ENCODE results near the gene MAD2L2. TPM values are rescaled to one million over a fixed set of nuclear protein-coding genes. Genes with fewer than 3 reads are reported as not detected.

The MAD2L2 gene
- 35.6 and 49.5 TPM in 2 replicates for total RNA-seq

DNA sequence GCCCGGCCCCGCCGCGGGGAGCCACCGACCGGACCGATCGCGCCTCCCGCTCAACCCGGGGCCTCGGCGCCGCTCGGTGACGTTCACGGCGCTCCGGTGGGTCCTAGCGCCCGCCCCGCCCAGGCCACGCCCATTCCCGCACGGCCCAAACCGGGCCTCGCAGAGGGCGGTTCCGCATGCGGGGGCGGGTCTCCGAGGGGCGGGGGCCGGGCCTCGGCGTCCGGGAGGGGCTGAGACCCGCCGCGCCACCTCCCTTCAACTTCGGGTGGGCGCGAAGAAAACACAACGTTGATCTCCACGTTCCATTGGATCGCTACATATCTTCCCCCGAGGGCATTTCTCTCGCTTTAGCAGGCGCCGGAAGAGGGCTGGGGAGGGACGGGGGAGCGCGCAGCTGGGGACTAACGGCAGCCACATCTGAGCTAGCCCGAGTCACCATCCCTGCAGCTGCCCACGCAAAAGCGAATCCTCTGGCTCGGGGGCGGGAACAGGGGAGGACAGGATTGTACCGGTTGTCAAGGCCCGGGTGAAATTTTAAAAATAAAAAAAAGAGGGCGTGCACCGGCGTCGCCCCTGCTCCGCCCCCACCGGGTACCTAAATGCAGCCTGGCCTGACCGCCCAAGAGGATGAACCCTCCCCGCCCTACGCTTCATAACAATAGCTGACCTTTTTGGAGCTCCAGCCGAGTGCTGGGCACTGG lies at the start of gene MAD2L2:
TSS of gene MAD2L2 (minus strand) at position 78 of the 701 bp plus-strand sequence. CDS start 547 bp downstream, outside the sequence.
- no peak for DNase-seq (ENCODE audit: low read depth, low spot score)

DNA sequence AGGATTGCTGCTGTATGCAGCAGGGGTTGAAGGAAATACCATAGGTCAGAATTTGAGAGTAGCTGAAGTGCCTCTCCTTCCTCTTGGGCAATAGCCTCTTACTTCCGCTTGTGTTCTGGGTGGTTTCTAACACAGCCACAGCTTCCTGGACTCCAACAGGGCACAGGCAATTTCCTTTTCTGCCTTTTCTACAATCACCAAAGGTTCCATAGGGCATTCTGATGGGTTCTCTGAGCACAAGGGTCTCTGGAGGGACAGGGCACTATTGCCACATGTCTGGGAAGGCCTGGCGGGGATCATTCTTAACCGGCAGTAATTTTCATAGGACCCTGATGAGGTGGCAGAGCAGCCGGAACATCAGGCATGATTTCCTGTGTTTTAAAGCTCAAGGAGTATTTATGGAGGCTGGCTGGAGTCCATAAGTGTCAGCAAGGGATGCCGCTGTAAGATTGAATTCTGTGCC lies 49.5 kb upstream of the MAD2L2 start:
- DNase-seq (ENCODE audit: low read depth, low spot score), result no peak

DNA sequence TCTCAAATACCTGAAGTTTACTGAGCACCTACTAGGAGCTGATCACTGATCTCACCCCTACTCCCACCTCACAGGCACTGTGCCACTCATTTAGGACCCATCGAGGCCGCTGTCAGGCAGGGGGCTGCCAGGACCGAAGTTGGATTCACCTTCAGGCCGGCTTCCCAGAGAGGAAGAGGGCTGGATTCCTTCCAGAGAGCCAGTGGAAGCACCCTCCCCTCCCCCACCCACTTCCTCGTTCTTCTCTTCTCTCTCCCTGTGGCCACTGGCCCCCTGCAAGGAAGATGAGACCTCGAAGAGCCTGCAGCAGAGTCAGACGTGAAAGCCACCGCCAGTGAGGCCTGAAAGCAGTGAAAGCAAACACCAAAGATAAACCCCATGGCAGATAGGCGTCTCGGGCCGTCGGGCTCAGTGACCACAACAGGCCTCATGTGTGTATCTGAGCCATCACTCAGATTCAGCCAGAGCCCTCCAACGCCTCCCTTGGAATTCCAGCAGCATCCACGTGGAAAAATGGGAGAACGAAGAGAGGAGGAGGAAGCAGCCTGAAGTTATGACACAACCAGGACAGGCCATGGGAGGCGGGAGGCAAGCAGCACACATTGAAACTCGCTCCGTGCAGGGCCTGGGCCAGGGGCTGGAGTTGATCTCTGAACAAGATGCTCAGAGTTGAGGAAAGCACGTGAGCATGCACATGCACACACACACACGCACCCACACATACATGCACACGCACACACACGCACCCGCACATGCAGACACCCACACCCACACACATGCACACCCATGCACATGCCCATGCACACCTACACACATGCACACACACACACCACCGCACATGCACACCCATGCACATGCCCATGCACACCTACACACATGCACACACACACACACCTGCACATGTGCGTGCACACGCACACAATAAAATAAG lies 48.8 kb upstream of the MAD2L2 start:
- no peak for DNase-seq (ENCODE audit: low read depth, low spot score)

DNA sequence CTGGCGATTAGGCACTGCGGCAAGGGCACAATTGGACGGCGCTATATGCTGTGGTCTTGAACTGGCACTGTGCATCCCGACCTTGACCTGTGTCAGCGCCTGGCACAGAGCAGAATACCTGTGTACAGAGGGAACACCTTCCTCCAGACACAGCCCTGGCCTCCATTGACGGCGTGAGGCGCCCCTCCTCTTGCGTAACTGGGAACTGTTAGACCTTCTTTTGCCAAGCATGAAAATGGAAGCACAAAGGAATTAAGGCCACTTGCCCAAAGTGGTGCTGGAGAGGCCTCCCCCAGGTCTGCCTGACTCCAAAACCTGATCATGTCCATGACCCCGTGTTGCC lies 48.2 kb upstream of the MAD2L2 start:
- DNase-seq (ENCODE audit: low read depth, low spot score), result no peak

DNA sequence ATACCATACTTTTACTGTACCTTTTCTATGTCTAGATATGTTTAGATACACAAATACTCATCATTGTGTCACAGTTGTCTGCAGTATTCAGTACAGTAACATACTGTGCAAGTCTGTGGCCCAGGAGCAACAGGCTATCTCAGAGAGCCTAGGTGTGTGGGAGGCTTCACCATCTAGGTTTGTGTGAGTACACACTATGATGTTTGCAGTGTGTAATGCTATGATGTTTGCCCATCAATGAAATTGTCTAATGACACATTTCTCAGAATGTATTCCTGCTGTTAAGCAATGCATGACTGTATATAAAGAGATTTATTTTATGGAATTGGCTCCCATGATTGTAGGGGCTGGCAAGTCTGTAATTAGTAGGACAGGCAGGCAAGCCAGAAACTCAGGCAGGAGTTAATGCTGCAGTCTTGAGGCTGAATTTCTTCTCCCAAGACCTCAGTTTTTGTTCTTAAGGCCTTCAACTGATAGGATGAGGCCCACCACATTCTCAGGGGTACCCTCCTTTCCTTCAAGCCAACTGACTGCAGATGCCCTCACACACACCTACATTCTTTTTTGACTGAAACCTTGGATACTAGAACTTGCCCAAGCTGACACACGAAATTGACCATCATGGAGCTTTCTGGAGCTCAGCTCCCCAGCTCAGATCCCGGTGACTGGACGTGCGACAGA lies 47.3 kb upstream of the MAD2L2 start:
- DNase-seq (ENCODE audit: low read depth, low spot score), result no peak

DNA sequence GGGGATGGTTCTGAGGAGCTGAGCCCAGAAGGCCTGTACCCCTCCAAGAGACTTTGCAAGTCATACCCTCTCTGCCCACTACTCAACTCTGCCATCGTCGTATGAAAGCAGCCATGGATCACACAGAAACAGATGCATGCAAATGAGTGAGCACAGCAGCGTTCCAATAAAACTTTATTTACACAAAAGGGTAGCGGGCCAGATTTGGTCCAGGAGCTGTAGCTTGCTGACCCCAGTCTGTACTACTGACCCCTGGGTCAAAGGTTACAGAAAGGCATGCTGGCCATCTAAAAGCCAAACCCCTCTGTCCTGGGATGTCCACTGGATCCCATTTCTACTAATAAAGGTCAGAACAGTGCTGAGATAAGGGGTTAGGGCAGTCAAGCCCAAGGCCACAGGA lies 46.2 kb upstream of the MAD2L2 start:
- no peak for DNase-seq (ENCODE audit: low read depth, low spot score)

DNA sequence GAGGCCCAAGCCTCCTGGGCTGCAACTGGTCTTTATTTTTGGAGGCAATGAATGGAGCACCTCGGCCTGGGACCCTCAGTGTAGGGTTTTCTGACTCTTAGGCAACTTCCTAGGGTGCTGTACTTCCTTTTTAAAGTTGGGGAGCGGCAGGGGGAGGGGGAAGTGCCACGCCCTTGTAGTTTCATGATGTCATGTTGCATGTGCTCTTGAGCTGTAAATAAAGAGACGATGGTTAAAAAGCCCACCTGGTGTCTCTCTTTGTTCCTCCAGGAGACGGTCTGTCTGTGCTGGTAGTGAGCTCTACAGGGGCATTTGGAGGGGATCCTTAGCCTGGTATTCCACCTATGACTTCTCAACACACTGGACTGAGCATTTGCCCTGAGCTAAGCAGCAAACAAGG lies 44.7 kb upstream of the MAD2L2 start:
- DNase-seq (ENCODE audit: low read depth, low spot score), result no peak

DNA sequence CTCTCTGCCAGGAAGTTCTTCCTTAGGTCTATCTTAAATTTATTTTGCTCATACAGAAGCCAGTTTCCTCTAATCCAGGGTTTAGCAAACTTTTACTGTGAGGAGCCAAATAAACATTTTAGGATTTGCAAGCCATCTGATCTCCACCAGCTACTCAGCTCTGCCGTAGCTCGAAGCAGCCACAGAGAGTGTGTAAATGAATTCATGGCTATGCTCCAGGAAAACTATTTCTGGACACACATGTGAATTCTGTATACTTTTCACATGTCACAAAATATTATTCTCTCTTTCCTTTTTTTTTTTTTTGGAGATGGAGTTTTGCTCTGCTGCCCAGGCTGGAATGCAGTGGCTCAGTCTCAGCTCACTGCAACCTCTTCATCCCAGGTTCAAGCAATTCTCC lies 41.6 kb upstream of the MAD2L2 start:
- DNase-seq (ENCODE audit: low read depth, low spot score), result no peak

DNA sequence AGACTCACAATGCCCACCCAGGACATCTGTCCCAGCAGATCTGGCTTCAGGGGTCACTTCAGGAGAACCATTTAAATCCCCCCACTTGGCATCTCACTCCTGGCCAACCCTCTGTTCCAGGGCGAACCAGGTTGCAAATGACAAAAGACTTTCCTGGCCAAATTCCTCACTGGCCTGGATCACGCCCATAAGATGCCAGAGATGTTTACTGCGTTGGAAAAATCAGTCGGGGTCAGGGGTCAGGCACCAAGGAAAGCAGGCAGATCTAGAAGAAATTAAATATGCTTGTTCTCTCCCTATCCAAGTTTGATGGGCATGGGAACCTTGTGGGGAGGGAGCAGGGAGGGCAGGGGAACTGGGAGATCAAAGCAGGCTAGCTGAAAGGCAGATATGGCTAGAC lies 40.4 kb upstream of the MAD2L2 start:
- DNase-seq (ENCODE audit: low read depth, low spot score), result no peak

DNA sequence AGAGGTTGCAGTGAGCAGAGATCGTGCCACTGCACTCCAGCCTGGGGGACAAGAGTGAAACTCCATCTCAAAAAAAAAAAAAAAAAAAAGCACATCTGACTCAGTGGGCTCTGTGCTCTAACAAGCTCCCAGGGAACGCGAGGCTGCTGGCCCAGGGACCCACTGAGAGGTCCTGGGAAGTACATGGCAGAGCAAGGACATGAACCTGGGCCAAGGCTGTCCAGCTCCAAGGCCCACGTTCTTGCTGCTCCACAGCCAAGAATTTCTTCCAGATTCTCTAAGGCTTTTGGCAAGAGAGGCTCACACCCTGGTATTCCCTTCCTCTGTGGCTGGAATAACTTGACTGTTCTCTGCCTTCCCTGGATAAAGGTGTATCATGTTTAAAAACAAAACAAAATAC lies 39.6 kb upstream of the MAD2L2 start:
- DNase-seq (ENCODE audit: low read depth, low spot score), result no peak

DNA sequence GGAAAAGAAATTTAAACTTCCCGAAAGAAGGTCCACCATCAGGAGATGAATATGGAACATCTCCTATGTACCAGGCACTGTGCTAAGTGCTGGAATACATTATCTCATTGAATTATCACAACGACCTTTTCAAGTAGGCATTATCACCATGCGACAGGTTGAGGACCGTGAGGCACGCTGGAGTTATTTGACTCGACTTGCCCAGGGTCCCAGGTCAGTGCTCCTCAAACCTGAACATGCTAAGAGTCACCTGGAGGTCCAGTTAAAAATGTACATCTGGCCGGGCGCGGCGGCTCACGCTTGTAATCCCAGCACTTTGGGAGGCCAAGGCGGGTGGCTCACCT lies 39.1 kb upstream of the MAD2L2 start:
- DNase-seq (ENCODE audit: low read depth, low spot score), result no peak

DNA sequence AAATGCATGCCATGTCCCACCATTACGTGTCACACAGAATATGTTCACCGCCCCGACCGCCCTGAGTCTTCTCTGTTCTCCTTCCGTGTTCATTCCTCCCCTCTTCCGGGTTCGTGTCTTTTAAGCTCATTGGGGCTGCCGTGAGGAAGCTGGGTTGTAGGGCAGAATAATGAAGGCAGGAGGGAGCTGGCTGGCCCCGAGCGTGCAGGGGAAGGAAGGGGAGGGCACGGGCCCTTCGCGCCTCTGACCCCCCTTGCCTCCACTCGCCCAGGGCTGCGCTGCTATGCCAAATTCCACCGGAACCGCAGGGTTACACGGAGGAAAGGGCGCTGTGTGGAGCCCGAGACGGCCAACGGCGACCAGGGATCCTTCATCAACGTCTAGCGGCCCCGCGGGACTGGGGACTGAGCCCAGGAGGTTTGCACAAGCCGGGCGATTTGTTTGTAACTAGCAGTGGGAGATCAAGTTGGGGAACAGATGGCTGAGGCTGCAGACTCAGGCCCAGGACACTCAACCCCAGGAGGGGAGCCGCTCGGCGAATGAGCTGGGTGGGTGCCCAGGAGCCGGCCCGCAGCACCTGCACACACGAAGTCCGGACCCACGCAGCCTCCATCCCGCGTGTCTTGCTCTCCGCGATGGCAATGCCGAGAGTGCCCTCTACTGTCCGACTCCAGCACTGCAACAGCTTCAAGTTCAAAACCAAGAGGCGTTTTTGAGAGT lies 38.5 kb upstream of the MAD2L2 start:
- no peak for DNase-seq (ENCODE audit: low read depth, low spot score)

DNA sequence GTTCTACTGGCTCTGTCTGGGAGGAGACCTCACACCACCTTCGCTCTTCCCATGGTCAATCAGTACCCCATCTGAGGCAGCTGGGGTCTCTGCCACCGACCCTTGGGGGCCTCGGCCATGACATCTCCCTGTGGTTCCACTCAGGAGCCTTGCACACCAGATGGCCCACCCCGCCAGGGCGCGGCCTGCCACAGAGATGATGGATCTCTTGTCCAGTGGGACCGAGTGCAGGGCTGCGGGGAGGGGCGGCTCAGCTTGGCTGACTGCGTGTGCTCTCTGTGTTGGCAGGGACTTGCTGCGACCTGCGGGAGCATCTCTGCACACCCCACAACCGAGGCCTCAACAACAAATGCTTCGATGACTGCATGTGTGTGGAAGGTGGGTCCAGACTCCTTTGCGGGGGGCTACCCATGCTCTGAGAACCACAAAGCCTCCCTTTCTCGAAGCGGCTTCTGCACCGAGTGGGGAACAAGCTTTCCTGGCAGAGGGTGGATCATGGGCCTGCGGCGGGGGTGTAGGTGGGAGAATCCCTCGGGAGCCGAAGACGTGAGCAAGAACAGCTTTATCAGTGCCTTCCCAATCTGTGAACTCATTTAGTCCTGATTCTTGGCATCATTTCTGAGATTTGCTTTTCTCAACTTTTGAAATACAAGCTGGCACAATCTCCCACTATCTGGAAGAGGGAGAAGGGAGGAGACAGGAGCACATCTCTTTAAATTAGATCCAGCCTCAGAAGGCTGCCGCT lies 34.1 kb upstream of the MAD2L2 start:
- DNase-seq (ENCODE audit: low read depth, low spot score), result no peak

DNA sequence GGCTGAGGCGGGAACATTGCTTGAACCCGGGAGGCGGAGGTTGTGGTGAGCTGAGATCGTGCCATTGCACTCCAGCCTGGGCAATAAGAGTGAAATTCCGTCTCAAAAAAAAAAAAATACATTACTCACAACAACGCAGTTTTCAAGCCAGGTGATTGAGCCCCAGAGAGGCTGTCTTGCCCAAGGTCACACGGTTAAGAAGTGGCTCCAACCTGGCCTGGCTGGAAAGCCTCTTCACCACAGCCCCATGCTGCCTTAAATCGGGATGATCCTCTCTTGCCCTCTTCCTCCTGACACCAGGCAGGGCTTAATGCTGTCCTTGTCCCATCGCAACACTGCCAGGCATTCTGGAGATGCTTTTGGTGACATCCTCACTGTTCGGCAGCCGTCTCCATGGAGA lies 32.1 kb upstream of the MAD2L2 start:
- DNase-seq (ENCODE audit: low read depth, low spot score), result no peak

DNA sequence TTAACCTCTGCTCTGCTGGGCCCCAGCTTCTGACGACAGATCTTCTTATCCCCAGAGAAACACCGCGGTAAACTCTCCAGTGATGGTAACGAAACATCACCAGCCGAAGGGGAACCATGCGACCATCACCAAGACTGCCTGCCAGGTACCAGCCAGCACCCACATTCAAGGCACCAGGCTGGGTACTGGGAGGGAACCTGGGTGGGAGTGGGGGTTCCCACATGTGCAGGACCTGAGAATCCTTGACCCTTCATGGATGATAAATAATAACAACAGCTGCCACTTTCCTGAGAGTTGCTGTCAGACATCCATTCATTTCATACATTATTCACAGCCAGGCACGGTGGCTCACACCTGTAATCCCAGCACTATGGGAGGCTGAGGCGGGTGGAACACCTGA lies 31.3 kb upstream of the MAD2L2 start:
- DNase-seq (ENCODE audit: low read depth, low spot score), result no peak

DNA sequence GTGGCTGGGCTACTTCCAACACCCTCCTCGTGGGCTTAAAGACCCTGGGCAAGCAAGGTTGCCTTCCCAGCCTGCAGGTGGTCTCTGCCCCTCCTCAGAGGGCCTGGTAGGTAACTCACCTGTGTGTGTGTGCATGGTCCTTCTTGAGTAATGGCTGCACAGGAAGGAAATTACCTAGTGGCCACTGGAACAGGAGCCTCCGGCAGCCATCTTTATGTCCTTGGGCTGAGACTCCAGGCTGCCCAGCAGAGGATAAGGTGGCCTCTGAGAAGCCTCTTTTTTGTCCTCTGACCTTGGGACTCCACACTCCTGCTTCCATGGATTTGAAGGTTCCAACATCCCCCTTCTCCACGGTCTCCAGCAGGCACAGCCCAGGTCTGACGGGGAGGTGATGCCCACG lies 30.5 kb upstream of the MAD2L2 start:
- DNase-seq (ENCODE audit: low read depth, low spot score), result no peak

DNA sequence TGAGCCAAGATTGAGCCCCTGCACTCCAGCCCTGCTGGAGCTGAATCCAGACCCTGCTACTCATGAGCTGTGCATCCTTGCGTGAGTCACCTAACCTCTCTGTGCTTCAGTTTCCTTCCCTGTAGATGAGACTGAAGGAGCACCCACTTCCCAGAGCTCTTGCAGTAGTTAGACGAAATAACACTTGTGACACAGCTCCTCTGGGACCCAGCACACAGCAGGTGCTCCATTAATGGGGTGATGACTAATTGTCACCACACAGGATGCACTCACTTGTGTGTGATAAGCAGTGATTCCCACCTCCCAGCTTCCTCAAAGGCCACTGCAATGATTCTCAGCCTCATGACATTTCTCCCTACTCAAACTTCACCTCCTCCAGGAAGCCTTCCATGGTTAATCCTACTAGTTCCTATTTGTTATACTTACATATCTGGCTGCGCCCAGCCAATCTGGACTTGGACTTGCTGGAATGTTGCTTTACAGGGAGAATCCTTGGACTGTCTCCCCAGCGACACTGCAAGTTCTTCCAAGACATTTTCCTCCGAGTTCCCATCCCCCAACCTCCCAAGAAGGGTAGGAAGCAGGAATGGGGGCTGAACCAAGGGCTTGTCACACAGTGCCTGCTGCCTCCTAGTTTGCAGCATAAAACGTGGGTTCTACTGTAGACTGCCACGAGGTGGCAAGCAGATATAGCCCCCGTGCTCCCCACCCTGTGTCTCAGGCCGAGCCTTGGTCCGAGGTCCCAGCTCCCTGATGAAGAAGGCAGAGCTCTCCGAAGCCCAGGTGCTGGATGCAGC lies 27.8 kb upstream of the MAD2L2 start:
- no peak for DNase-seq (ENCODE audit: low read depth, low spot score)

DNA sequence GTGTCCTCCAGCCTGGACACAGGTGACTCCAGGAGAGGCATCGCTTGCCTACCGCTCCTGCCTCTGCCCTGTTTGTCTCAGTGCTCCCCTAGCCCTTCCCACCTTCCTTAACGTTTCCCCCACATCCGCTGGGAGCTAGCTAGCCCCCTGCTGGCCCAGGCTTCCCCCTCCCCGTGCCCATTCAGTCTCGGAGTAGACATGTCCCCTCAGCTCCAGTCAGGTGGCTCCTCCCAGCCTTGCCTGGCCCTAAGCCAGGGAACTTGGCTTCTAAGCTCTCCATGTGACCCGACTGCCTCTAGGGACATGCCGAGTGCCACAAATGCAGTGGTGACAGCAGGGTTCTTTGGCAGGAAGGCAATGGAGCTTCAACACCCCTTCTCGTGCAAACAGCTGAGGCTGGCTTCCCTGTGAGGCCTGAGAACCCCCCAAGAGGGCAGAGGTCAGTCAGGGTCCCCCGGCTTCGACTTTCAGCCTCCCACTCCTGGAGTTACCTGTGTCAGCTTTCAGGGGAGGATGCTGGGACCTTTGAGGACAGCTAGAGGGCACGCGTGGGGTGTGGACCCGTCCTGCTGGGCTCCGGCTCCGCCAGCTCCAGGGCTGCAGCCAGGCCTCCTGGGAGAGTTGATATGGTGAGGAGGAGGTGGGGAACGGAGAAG lies 26.8 kb upstream of the MAD2L2 start:
- no peak for DNase-seq (ENCODE audit: low read depth, low spot score)

DNA sequence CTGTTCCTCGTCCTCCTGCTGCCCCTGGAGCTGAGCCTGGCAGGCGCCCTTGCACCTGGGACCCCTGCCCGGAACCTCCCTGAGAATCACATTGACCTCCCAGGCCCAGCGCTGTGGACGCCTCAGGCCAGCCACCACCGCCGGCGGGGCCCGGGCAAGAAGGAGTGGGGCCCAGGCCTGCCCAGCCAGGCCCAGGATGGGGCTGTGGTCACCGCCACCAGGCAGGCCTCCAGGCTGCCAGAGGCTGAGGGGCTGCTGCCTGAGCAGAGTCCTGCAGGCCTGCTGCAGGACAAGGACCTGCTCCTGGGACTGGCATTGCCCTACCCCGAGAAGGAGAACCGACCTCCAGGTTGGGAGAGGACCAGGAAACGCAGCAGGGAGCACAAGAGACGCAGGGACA lies 25.3 kb upstream of the MAD2L2 start:
- no peak for DNase-seq (ENCODE audit: low read depth, low spot score)

DNA sequence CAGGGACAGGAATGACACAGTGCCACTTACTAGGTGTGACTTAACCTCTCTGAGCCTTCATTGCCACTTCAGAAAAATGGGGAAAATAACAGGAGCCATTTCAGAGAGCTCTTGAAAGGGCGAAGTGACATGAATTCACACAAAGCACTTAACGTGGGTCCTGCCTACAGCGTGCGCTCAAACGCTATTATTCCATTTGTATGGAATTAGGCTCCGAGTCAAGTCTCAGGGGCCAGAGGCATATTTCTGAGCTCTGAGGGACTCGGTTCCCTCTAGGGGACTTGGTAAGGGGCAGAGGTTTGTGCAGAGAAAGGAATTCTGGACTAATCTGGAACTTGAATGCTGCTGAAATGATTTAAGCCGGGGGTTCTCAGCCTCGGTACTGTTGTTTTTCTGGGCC lies 24.6 kb upstream of the MAD2L2 start:
- no peak for DNase-seq (ENCODE audit: low read depth, low spot score)
